HCT116 (cell line): ENCODE results near the gene IGF2. TPM values are rescaled to one million over a fixed set of nuclear protein-coding genes. Genes with fewer than 3 reads are reported as not detected.

Experiments used
- CBX3 ChIP-seq: IDR thresholded peaks from 2 replicates; pipeline ENCODE4 v1.6.1; 2012; ENCODE audit warnings: low read depth
- EZH2phosphoT487 ChIP-seq: fragments of 200-600 bp; IDR thresholded peaks from 2 replicates; pipeline ENCODE4 v1.6.1; 2018; ENCODE audit warnings: antibody characterized with exemption, borderline replicate concordance
- FOSL1 ChIP-seq: IDR thresholded peaks from 2 replicates; pipeline ENCODE4 v1.6.1; 2012; ENCODE audit warnings: low read depth
- JUND ChIP-seq: IDR thresholded peaks from 2 replicates; pipeline ENCODE4 v1.6.1; 2012
- POLR2A ChIP-seq: IDR thresholded peaks from 2 replicates; pipeline ENCODE4 v1.7.0; 2011; ENCODE audit warnings: borderline replicate concordance; ENCODE audit not compliant: insufficient read depth, insufficient read length; ENCODE audit errors: extremely low read depth
- POLR2AphosphoS5 ChIP-seq: IDR thresholded peaks from 2 replicates; pipeline ENCODE4 v1.6.1; 2011; ENCODE audit warnings: mild to moderate bottlenecking, low read depth, low read length, moderate library complexity
- REST ChIP-seq: IDR thresholded peaks from 2 replicates; pipeline ENCODE4 v1.6.1; 2012; ENCODE audit warnings: low read depth
- SIN3A ChIP-seq: IDR thresholded peaks from 2 replicates; pipeline ENCODE4 v1.6.1; 2012; ENCODE audit warnings: low read depth
- SP1 ChIP-seq: IDR thresholded peaks from 2 replicates; pipeline ENCODE4 v1.6.1; 2012; ENCODE audit warnings: low read depth
- TCF7L2 ChIP-seq: IDR thresholded peaks from 2 replicates; pipeline ENCODE4 v1.7.0; 2011; ENCODE audit warnings: borderline replicate concordance, inconsistent platforms; ENCODE audit not compliant: insufficient read depth, insufficient read length; ENCODE audit errors: extremely low read depth
- total RNA-seq: library from RNA; stranded (reverse); gene quantifications from one replicate; pipeline ENCODE4 v1.2.1, GENCODE V29; 2021; ENCODE audit not compliant: unreplicated experiment
- TF ChIP-seq, protein P1 (sequence below): IDR thresholded peaks from 2 replicates; pipeline ENCODE4 v1.6.1; 2012

IGF2 gene
- total RNA-seq, 1 experiment from 2014 or later, result 17.9 TPM

GRCh38 chr11:2151500-2152257, 12.5 kb upstream of the IGF2 start (continued):
- TF ChIP-seq REST, result no peak
- no peak for TF ChIP-seq EZH2phosphoT487
- TF ChIP-seq, protein P1, sequence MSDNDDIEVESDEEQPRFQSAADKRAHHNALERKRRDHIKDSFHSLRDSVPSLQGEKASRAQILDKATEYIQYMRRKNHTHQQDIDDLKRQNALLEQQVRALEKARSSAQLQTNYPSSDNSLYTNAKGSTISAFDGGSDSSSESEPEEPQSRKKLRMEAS, result no peak
- no peak for TF ChIP-seq CBX3
- TF ChIP-seq JUND, result no peak
- TF ChIP-seq TCF7L2, result peak; percentile 48
- TF ChIP-seq SIN3A, result no peak
- no peak for TF ChIP-seq POLR2AphosphoS5
- TF ChIP-seq FOSL1, result no peak
- no peak for TF ChIP-seq POLR2A
- no peak for TF ChIP-seq SP1
